ENCODE results near the gene CPEB4.

Gene CPEB4

DNA sequence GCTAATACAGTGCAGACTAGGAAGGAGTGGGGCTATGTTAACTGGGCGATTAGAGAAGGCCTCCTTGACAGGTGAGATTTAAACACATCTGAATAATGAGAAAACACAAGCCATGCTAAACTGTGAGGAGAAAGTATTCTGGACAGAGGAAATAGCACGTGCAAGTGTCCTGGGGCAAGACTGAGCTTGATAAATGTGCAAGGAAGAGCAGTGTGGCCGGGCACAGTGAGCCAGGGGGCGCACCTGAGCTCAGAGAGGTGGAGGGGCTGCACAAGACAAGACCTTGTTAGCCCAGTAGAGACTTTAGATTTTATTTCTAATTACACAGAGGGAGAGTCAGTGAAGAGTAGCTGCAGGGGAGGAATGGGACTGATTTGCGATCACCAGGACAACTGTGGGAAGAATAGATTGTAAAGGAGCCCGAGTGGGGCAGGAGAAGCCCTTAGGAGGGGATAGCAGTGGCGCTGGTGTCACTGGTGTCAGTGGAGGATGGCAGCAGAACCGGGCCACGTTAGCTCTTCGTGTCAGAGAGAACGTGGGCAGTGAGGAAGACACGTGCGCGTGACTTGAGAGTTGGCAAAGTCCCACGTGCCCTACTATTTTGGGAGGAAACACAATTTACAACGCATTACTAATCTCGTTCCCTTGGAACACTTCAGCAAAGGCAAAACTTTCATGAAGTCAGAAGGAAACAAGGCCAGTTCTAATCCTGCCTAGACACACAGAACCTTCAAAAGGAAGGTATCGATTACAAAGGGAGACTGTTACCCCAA lies 82.9 kb downstream of the CPEB4 start:
- DNase-seq (ENCODE audit: low spot score): peak; percentile 13
- TF ChIP-seq, protein P1, sequence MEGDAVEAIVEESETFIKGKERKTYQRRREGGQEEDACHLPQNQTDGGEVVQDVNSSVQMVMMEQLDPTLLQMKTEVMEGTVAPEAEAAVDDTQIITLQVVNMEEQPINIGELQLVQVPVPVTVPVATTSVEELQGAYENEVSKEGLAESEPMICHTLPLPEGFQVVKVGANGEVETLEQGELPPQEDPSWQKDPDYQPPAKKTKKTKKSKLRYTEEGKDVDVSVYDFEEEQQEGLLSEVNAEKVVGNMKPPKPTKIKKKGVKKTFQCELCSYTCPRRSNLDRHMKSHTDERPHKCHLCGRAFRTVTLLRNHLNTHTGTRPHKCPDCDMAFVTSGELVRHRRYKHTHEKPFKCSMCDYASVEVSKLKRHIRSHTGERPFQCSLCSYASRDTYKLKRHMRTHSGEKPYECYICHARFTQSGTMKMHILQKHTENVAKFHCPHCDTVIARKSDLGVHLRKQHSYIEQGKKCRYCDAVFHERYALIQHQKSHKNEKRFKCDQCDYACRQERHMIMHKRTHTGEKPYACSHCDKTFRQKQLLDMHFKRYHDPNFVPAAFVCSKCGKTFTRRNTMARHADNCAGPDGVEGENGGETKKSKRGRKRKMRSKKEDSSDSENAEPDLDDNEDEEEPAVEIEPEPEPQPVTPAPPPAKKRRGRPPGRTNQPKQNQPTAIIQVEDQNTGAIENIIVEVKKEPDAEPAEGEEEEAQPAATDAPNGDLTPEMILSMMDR (IDR thresholded peaks at IDR 0.05; ENCODE audit: borderline replicate concordance, control extremely low read depth, extremely low read depth, insufficient read depth, missing control alignments): no peak
- in situ Hi-C loops (cut with MboI; ENCODE audit: low sequenced_read_pairs, unreplicated experiment): no loop called here

DNA sequence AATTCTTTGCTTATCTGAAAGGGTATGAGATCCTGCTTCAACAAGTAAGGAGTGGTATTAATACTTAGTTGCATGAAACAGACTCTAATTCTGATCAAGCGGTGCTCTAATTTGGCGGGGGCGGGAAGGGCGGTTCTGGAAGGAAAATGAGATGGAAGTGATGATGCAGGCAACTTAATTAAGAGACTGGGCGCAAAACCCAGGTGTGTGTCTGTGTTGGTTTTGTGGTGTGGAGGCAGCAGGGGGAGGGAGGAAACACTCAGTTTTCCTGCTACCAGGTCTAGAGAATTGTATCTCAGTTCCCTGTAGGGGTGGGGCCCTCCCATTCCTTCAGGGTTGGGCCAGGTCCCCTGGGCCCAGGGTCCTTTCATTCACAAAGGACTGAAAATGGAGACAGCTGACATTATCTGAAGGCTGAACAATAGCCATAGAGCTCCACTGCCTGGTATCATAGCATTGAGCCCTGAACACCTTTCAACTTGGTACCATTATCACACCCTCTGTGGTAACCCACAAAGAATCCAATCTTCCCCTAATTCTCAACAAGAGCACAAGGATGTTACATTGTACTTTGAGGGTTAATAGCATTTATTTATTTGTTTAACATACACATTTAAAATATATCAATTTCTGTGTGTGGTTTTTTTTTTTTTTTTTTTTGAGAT lies 83.7 kb downstream of the CPEB4 start:
- peak; percentile 30 for DNase-seq (ENCODE audit: low spot score)
- TF ChIP-seq, protein P1 (IDR thresholded peaks at IDR 0.05; ENCODE audit: borderline replicate concordance, control extremely low read depth, extremely low read depth, insufficient read depth, missing control alignments): no peak
- in situ Hi-C loops (cut with MboI; ENCODE audit: low sequenced_read_pairs, unreplicated experiment): no loop called here

DNA sequence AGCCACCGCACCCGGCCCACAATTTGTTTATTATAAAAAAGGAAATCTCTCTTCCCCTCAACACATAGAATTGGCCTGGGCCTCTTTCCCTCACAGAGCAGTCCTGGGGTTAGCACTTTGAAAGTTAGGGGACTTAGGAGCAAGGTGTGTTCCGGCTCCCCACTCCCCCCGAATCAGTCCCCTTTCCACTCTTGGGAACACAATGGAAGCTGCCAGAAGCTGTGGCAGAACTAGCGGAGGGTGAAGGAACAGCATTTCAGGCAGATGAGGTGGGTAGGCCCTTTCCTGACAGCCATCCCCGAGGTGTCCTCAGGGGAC lies 84.4 kb downstream of the CPEB4 start:
- no peak for DNase-seq (ENCODE audit: low spot score)
- in situ Hi-C loops (cut with MboI; ENCODE audit: low sequenced_read_pairs, unreplicated experiment): no loop called here
- TF ChIP-seq, protein P1 (IDR thresholded peaks at IDR 0.05; ENCODE audit: borderline replicate concordance, control extremely low read depth, extremely low read depth, insufficient read depth, missing control alignments): no peak

DNA sequence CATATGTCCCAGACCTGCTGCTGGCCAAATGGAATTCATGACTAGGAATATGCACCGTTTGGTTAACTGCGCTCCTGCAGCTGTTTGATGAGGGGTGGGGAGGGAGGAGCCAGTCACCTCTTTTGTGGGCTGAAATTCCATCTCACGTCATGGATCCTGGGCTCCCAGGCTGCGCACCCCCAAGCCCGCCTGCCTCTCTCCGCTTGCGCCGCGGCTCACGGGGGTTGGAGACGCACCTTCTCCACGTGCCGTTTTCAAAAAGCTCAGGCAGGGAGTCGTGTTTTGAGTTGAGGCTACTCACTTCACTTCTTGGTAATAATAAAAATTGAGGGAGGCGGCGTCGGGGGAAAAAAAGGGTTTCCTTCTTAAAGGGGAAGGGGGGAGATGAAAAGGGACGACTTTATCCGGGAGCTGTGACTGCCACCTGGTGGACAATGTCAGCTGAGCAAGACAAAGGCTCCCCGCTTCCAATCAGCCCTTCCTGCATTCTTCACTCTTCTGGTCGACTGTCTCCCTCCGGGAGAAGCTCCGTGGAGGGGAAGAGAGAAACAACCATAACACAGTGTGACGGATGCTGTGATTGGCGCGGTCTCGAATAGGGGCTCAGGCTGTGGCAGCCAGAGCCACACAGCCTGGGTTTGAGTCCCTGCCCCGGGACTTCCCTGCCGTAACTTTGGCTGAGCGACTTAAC lies 84.9 kb downstream of the CPEB4 start:
- TF ChIP-seq, protein P1 (IDR thresholded peaks at IDR 0.05; ENCODE audit: borderline replicate concordance, control extremely low read depth, extremely low read depth, insufficient read depth, missing control alignments): peak; percentile 71
- peak; percentile 89 for DNase-seq (ENCODE audit: low spot score)
- in situ Hi-C loops (cut with MboI; ENCODE audit: low sequenced_read_pairs, unreplicated experiment): no loop called here

DNA sequence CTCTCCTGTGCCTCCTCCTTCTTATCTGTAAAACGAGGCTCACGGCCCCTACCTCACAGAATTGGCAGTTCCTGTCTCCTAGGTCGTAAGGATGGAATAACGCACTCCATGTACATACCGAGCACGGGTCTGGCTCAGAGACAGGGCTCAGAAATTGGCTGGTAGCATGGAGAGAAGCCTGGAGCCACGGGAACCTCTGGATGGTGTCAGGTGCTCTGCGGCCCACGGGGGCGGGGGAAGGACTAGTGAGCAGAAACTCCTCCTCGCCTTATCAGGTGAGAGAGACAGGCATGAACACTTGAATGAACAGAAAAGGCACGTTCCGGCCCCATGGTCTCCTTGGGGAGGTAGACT lies 85.4 kb downstream of the CPEB4 start:
- TF ChIP-seq, protein P1 (IDR thresholded peaks at IDR 0.05; ENCODE audit: borderline replicate concordance, control extremely low read depth, extremely low read depth, insufficient read depth, missing control alignments): no peak
- no peak for DNase-seq (ENCODE audit: low spot score)
- in situ Hi-C loops (cut with MboI; ENCODE audit: low sequenced_read_pairs, unreplicated experiment): no loop called here

DNA sequence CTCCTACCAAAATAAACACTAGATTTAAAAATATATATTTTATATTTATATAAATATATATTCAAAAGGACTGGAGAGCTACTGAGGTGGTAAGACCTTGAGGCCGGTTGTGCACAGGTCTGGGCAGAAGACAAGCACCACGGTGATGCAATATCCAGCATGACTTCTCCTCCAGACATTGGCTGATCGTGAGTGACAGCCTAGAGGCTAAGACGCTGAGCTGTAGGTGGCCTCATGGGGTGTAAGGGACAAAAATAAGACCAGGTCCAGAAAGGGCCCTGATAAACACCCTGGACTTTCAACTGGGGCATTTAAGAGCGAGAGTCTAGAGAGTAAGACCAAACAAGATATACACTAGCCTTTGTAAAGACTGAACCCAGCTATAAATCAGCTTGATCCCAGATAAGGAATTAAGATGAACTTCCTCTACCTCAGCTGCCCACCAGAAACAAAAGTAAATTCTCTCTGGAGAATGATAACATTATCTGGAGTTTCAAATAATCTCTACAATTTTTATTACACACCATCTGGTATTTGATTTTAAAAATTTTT lies 86.6 kb downstream of the CPEB4 start:
- DNase-seq (ENCODE audit: low spot score): no peak
- TF ChIP-seq, protein P1 (IDR thresholded peaks at IDR 0.05; ENCODE audit: borderline replicate concordance, control extremely low read depth, extremely low read depth, insufficient read depth, missing control alignments): no peak
- in situ Hi-C loops (cut with MboI; ENCODE audit: low sequenced_read_pairs, unreplicated experiment): no loop called here

All from GM13976 (cell line).